8988T (cell line): ENCODE data around the gene CNN2.

Source experiments
- DNase-seq: peaks from one replicate; pipeline ENCODE4 v3.0.0; 2011

Gene CNN2

GRCh38 chr19:1032264-1032867 is 6.0 kb downstream of the CNN2 start:
- no peak for DNase-seq

GRCh38 chr19:1035998-1036621 is 9.7 kb downstream of the CNN2 start:
- no peak for DNase-seq

GRCh38 chr19:1037621-1038064 is 11.2 kb downstream of the CNN2 start:
- no peak for DNase-seq

DNA sequence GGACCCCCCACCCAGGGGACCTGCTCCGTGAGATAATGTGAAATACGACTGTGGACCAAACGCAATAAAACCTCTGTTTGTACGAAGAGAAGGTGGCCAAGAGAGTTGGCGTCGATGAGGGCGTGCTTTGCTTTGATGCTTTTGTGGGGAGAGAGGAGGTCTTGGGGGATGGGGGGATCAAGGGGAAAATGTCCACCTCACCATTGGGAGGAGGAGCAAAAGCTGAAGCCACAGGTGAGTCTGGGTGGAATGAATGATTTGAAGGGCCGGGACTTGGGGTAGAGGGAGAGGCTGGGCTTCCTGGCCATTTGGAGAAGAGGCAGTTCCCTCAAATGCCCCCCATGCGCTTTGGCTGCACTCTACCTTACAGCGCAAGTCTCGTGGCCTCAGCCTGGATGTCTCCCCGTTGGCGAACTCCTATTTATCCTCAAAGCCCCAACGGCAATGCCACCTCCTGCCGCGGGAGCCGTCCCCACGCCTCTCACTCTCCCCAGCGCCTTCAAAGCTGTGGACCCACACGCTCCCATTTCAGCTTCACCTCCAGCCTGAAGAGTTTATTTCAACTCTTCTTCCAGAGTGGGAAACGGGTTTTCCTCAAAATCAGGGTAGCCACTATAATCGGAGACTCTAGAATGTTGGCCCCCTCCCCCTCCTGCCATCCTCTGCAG is 12.7 kb downstream of the CNN2 start:
- no peak for DNase-seq

GRCh38 chr19:1039646-1040475 is 13.5 kb downstream of the CNN2 start, which contains the start of gene ABCA7:
Gene ABCA7 (plus strand): TSS chr19:1040107. CDS start chr19:1041362, 1,255 bp downstream.
- DNase-seq, result peak; percentile 88

- peak; percentile 98 for DNase-seq
Measured at GRCh38 chr19:1040476-1041271, 14.3 kb downstream of the CNN2 start.

DNA sequence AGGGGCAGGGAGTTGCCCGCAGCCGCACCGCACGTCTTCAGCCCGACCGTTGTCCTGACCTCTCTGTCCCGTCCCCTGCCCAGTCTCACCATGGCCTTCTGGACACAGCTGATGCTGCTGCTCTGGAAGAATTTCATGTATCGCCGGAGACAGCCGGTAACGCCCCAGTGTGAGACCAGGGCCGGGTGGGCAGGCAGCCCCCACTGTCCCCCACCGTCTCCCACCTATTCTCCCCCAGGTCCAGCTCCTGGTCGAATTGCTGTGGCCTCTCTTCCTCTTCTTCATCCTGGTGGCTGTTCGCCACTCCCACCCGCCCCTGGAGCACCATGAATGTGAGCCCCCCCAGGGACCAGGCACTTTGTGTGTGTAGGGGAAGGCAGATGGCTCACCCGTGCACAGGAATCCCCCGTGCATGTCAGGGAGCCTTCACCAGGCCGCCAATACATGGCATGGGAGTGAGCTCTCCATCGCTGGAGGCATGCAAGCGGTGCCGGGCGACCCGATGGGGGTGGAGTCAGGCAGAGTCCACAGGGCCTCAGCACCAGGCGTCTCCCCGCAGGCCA is 14.9 kb downstream of the CNN2 start:
- no peak for DNase-seq

GRCh38 chr19:1041835-1042685 is 15.7 kb downstream of the CNN2 start:
- DNase-seq, result no peak

DNA sequence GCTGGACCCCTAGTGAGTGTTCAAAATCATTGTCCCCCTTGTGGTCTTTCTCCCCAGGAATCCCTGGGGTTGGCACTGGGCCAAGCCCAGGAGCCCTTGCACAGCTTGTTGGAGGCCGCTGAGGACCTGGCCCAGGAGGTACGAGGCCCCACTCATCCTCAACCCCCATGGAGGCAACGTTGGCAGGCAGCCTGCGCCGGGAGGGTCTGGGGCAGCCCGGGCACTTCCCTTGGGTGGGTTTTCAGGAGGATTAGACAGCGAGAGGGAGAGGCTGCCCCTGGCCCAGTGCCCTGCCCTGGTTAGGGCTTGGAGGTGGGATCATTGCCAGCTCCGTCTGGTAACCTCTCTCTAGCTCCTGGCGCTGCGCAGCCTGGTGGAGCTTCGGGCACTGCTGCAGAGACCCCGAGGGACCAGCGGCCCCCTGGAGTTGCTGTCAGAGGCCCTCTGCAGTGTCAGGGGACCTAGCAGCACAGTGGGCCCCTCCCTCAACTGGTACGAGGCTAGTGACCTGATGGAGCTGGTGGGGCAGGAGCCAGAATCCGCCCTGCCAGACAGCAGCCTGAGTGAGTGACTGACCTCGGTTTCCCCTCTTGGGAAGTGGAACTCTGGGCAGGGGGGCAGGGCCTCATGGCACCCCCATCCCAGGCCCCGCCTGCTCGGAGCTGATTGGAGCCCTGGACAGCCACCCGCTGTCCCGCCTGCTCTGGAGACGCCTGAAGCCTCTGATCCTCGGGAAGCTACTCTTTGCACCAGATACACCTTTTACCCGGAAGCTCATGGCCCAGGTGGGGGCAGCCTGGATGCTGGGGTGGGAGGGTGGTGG is 16.5 kb downstream of the CNN2 start:
- DNase-seq, result no peak

DNA sequence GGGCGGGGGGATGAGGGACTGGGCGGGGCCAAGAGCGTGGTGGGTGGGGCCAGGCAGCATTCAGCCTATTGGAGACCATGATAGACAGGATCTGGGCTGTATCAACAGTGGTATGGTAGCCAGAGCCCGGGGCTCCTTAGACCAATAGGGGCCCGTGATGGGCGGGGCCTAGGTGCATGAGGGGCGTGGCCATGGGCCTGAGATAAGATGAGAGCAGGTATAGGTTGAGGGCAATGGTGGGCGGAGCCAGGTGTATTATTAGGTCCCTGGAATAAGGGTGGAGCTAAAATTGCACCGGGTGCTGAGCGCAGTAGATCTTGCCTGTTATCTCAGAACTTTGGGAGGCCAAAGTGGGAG is 18.8 kb downstream of the CNN2 start:
- peak; percentile 85 for DNase-seq

- no peak for DNase-seq
Measured at GRCh38 chr19:1046117-1046626, 19.8 kb downstream of the CNN2 start.

DNA sequence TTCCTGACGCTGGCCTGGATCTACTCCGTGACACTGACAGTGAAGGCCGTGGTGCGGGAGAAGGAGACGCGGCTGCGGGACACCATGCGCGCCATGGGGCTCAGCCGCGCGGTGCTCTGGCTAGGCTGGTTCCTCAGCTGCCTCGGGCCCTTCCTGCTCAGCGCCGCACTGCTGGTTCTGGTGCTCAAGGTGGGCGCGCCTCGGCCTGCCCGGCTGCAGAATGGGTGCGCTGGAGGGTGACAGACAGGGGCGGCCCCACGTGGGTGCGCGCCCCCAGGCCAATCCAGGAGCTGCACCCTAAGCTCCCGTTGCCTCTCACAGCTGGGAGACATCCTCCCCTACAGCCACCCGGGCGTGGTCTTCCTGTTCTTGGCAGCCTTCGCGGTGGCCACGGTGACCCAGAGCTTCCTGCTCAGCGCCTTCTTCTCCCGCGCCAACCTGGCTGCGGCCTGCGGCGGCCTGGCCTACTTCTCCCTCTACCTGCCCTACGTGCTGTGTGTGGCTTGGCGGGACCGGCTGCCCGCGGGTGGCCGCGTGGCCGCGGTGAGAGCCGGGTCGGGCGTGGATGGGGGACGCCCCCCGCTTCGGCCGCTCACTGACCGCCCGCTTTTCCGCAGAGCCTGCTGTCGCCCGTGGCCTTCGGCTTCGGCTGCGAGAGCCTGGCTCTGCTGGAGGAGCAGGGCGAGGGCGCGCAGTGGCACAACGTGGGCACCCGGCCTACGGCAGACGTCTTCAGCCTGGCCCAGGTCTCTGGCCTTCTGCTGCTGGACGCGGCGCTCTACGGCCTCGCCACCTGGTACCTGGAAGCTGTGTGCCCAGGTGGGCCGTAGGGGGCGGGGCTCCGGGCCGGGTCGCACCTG is 20.7 kb downstream of the CNN2 start:
- DNase-seq, result no peak

DNA sequence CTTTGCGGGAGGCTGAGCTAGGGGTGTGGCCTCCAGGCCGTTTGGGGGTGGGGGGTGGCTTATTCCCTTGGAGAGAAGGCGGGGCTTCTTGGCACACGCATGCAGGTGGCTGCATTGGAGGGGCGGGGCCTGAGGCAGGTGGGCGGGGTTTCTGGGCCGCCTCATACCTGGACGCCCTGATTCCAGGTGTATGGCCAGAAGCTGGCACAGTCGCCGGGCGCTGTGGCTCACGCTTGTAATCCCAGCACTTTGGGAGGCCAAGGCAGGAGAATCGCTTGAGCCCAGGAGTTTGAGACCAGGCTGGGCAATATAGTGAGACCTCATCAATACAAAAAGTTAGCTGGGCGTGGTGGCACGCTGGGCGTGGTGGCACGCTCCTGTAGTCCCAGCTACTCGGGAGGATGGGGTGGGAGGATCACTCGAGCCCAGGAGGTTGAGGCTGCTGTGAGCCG is 21.3 kb downstream of the CNN2 start:
- DNase-seq, result no peak

- DNase-seq, result no peak
Measured at GRCh38 chr19:1049106-1049505, 22.7 kb downstream of the CNN2 start.

DNA sequence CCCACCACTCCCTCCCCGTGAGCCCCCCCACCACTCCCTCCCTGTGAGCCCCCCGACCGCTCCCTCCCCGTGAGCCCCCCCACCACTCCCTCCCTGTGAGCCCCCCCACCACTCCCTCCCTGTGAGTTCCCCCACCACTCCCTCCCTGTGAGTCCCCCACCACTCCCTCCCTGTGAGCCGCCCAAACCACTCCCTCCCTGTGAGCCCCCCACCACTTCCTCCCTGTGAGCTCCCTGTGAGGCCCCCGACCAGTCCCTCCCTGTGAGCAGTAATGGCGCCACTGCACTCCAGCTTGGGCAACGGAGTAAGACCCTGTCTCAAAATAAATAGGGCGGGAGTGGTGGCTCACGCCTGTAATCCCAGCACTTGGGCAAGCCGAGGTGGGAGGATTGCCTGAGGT is 23.4 kb downstream of the CNN2 start:
- DNase-seq, result no peak

GRCh38 chr19:1050989-1051788 is 24.8 kb downstream of the CNN2 start:
- DNase-seq, result no peak

GRCh38 chr19:1051791-1052190 is 25.4 kb downstream of the CNN2 start:
- DNase-seq, result no peak

DNA sequence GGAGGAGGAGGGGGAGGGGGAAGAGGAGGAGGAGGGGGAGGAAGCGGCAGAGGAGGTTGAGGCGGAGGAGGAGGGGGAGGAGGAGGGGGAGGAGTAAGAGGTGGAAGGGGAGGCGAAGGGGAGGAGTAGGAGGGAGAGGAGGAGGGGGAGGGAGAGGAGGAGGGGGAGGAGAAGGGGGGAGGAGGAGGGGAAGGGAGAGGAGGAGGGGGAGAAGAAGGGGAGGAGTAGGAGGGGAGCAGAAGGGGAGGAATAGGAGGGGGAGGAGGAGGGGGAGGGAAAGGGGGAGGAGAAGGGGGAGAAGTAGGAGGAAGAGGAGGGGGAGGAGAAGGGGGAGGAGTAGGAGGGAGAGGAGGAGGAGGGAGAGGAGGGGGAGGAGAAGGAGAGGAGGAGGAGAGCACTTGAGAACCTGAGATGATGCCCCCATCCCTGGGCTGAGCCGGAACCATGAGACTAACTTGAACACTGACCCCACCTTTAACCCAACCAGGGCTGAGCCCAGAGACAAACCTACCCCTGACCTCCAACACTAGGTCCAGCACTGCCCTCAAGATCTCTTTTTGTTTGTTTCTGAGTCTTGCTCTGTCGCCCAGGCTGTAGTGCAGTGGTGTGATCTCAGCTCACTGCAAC is 26.1 kb downstream of the CNN2 start:
- DNase-seq, result no peak
